Endodermal cell (in vitro differentiated cells): ENCODE measurements around the gene LRRIQ1. TPM values are rescaled to one million over a fixed set of nuclear protein-coding genes. Genes with fewer than 3 reads are reported as not detected.

Experiments
- DNase-seq: peaks from one replicate; pipeline ENCODE4 v3.0.0-alpha.2; 2017
- H3K27ac ChIP-seq: 2 replicates; pipeline ENCODE4 v1.5.1; 2013; ENCODE audit warnings: mild to moderate bottlenecking, low read depth, low read length, moderate library complexity
- H3K27me3 ChIP-seq: 2 replicates; pipeline ENCODE4 v1.6.1; 2013; ENCODE audit warnings: mild to moderate bottlenecking, low read length, moderate library complexity; ENCODE audit not compliant: insufficient read depth, control insufficient read depth, poor library complexity, severe bottlenecking
- H3K36me3 ChIP-seq: 2 replicates; pipeline ENCODE4 v1.7.0; 2013; ENCODE audit warnings: mild to moderate bottlenecking, low read length, moderate library complexity; ENCODE audit not compliant: control insufficient read depth, insufficient read depth
- H3K4me1 ChIP-seq: one replicate; pipeline ENCODE4 v1.7.0; 2013; ENCODE audit warnings: low read length; ENCODE audit not compliant: control insufficient read depth, insufficient read depth
- H3K4me3 ChIP-seq: 2 replicates; pipeline ENCODE4 v1.5.1; 2013; ENCODE audit warnings: mild to moderate bottlenecking, low read length, moderate library complexity
- H3K9ac ChIP-seq: 2 replicates; pipeline ENCODE4 v1.6.1; 2013; ENCODE audit warnings: mild to moderate bottlenecking, low read length, moderate library complexity; ENCODE audit not compliant: poor library complexity, severe bottlenecking; ENCODE audit errors: extremely low read depth
- H3K9me3 ChIP-seq: 2 replicates; pipeline ENCODE4 v1.6.1; 2013; ENCODE audit warnings: mild to moderate bottlenecking, low read length, moderate library complexity; ENCODE audit not compliant: control insufficient read depth
- H3K27ac Mint-ChIP-seq: 2 replicates; pipeline ENCODE4 v1.8.0; 2020; ENCODE audit warnings: mixed read lengths
- H3K27me3 Mint-ChIP-seq: 2 replicates; pipeline ENCODE4 v1.8.0; 2021; ENCODE audit warnings: mild to moderate bottlenecking, mixed read lengths; ENCODE audit not compliant: insufficient read depth
- H3K36me3 Mint-ChIP-seq: 2 replicates; pipeline ENCODE4 v1.8.0; 2020; ENCODE audit warnings: low read depth, mixed read lengths
- H3K4me1 Mint-ChIP-seq: 2 replicates; pipeline ENCODE4 v1.8.0; 2020; ENCODE audit warnings: mixed read lengths
- H3K4me3 Mint-ChIP-seq: 2 replicates; pipeline ENCODE4 v1.8.0; 2020; ENCODE audit warnings: mild to moderate bottlenecking, moderate library complexity, mixed read lengths
- H3K9me3 Mint-ChIP-seq: 2 replicates; pipeline ENCODE4 v1.8.0; 2020; ENCODE audit warnings: mild to moderate bottlenecking, mixed read lengths
- WGBS, 2 experiments: methylation state at CpG; one replicate each; pipeline versions ENCODE4 v1.1.5 to v1.1.7; 2013; ENCODE audit warnings: missing lambda C conversion rate in 2 of 2, mixed read lengths in 1 of 2; ENCODE audit not compliant: insufficient coverage in 1 of 2, insufficient read length in 1 of 2; 5-methylcytosine and 5-hydroxymethylcytosine counted together
- total RNA-seq, 2 donors: library from RNA; stranded (reverse); fragmentation: NEBNext Ultra II Directional in 1 of 2; extraction: Animal tissue kit (Norgen Biotek cat#: 25700) in 1 of 2; gene quantifications; 2 replicates in 1 of 2; 3 replicates in 1 of 2; pipeline ENCODE4 v1.2.1, GENCODE V29; 2021
- TF ChIP-seq, protein P1 (sequence below): fragments of 200-600 bp; sonication (generic); conservative IDR thresholded peaks from 2 replicates; pipeline ENCODE4 v1.5.0; 2021; ENCODE audit warnings: antibody characterized with exemption, mild to moderate bottlenecking

Gene LRRIQ1
- total RNA-seq, 2 donors from 2014 or later, result 2.9 to 6.2 TPM

DNA sequence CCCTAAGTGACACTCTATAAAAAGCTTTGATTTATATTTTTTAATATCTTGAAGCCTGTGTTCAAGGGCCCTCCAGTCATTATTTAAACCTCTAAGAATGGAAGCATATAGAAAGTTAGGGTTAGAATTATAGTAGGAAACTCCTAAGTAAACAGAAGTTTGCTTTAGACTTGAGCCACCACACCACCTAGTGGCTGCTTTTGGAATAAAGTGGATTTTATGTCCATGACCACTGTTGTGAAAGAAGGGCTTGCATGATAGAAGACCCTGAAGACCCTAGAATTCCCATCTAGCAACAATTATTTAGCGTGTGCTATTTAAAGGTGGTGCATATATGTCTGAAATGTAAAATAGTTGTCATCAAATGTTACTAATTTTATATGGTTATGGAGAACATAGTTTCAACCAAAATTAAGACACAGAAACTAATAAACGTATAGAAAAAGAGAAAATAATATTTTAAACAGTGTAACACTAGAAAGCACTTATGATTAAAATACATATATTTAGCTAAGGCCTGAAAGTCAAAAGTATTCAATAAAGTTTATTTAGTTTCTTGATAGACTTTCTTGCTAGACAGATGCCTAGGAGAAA is 21.3 kb downstream of the LRRIQ1 start:
- TF ChIP-seq, protein P1, sequence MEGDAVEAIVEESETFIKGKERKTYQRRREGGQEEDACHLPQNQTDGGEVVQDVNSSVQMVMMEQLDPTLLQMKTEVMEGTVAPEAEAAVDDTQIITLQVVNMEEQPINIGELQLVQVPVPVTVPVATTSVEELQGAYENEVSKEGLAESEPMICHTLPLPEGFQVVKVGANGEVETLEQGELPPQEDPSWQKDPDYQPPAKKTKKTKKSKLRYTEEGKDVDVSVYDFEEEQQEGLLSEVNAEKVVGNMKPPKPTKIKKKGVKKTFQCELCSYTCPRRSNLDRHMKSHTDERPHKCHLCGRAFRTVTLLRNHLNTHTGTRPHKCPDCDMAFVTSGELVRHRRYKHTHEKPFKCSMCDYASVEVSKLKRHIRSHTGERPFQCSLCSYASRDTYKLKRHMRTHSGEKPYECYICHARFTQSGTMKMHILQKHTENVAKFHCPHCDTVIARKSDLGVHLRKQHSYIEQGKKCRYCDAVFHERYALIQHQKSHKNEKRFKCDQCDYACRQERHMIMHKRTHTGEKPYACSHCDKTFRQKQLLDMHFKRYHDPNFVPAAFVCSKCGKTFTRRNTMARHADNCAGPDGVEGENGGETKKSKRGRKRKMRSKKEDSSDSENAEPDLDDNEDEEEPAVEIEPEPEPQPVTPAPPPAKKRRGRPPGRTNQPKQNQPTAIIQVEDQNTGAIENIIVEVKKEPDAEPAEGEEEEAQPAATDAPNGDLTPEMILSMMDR, result peak; percentile 89
- no peaks in the 10 kb centered on the region for H3K4me1 ChIP-seq
- no peaks in the 10 kb centered on the region for H3K27me3 Mint-ChIP-seq
- 14% methylated on average over 1 of the region's 2 CpGs; no CpG with 5 or more reads in 1 of the 2 experiments for WGBS, 2 experiments
- H3K27me3 ChIP-seq, result no peaks in the 10 kb centered on the region
- H3K9me3 Mint-ChIP-seq, result no peaks in the 10 kb centered on the region
- no peak overlapping the region for H3K9ac ChIP-seq
- no peak overlapping the region for H3K27ac Mint-ChIP-seq
- H3K4me3 Mint-ChIP-seq, result no peak overlapping the region
- H3K36me3 Mint-ChIP-seq, result no peaks in the 10 kb centered on the region
- H3K9me3 ChIP-seq, result no peaks in the 10 kb centered on the region
- no peaks in the 10 kb centered on the region for H3K36me3 ChIP-seq
- H3K4me3 ChIP-seq, result no peak overlapping the region
- H3K4me1 Mint-ChIP-seq, result no peaks in the 10 kb centered on the region
- H3K27ac ChIP-seq, result no peak overlapping the region
- DNase-seq, result peak; percentile 80

DNA sequence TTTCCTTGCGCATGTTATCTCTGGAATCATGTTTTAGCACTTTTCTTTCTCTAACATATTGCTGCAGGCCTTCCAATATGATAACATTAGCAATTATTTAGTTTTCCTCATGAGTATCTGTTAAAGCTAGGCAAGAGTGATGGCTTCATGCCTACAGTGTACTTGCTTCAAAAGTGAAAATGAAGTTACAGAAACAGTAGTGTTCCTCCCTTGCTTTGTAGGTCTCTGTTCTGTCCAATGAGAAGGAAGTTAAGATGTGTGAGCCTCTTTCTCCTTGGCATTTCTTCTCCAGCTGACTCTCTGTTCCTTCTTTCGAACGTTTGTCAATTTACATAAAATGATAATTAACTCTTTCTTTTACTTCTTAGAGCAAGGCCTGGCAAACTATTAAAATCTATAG is 22.2 kb downstream of the LRRIQ1 start:
- no peaks in the 10 kb centered on the region for H3K4me1 Mint-ChIP-seq
- H3K9me3 Mint-ChIP-seq, result no peaks in the 10 kb centered on the region
- DNase-seq, result no peak
- no peak overlapping the region for H3K27ac Mint-ChIP-seq
- H3K9me3 ChIP-seq, result no peaks in the 10 kb centered on the region
- no peak overlapping the region for H3K9ac ChIP-seq
- H3K27ac ChIP-seq, result no peak overlapping the region
- H3K4me1 ChIP-seq, result no peaks in the 10 kb centered on the region
- H3K4me3 Mint-ChIP-seq, result no peak overlapping the region
- 72 to 88% methylated on average over 1 to 3 of the region's 3 CpGs for whole genome bisulfite sequencing, 2 experiments
- H3K36me3 Mint-ChIP-seq, result no peaks in the 10 kb centered on the region
- no peaks in the 10 kb centered on the region for H3K27me3 Mint-ChIP-seq
- H3K36me3 ChIP-seq, result no peaks in the 10 kb centered on the region
- H3K27me3 ChIP-seq, result no peaks in the 10 kb centered on the region
- TF ChIP-seq, protein P1, result no peak
- no peak overlapping the region for H3K4me3 ChIP-seq

DNA sequence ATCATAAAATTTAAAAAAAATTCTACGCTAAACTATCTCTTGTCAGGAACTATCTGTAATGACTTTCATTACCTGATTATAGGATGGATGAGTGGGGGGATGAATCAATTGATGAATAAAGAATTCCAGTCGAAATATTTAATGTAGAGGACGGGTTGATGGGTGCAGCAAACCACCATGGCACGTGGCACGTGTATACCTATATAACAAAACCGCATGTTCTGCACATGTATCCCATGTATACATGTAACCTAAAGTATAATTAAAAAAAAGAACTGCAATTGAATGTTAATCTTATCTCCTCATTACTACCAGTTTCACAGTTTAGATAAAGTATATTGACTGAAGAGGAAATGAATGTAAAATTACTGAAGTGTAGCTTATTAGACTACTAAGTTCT is 23.4 kb downstream of the LRRIQ1 start:
- no peak overlapping the region for H3K4me3 Mint-ChIP-seq
- Histone ChIP-seq H3K36me3 (no peaks in the 10 kb centered on the region), H3K9me3 (no peaks in the 10 kb centered on the region), H3K4me3 (no peak overlapping the region), H3K27ac (no peak overlapping the region), H3K27me3 (no peaks in the 10 kb centered on the region), H3K4me1 (no peaks in the 10 kb centered on the region), H3K9ac (no peak overlapping the region)
- WGBS, 2 experiments, result 83% methylated on average over 5 of the region's 6 CpGs; no CpG with 5 or more reads in 1 of the 2 experiments
- no peaks in the 10 kb centered on the region for H3K27me3 Mint-ChIP-seq
- TF ChIP-seq, protein P1, result no peak
- no peak overlapping the region for H3K27ac Mint-ChIP-seq
- DNase-seq, result no peak
- H3K9me3 Mint-ChIP-seq, result no peaks in the 10 kb centered on the region
- H3K36me3 Mint-ChIP-seq, result no peaks in the 10 kb centered on the region
- no peaks in the 10 kb centered on the region for H3K4me1 Mint-ChIP-seq
